Ovary (tissue), 3 donors: ENCODE measurements around the gene SLC22A6.

Experiments used
- CTCF ChIP-seq, 3 donors: fragments of 450-650 bp in 2 of 3; fragments of 200-600 bp in 1 of 3; IDR thresholded peaks; one replicate each; pipeline versions ENCODE4 v1.5.1 to v1.8.0; 2016 to 2022; ENCODE audit warnings: antibody characterized with exemption in 3 of 3, mild to moderate bottlenecking in 1 of 3
- POLR2A ChIP-seq: fragments of 450-650 bp; IDR thresholded peaks from one replicate; pipeline ENCODE4 v1.6.1; 2017; ENCODE audit warnings: antibody characterized with exemption, mild to moderate bottlenecking, moderate library complexity
- donor health status: DM: no; HTN: no; CAD: no.

DNA sequence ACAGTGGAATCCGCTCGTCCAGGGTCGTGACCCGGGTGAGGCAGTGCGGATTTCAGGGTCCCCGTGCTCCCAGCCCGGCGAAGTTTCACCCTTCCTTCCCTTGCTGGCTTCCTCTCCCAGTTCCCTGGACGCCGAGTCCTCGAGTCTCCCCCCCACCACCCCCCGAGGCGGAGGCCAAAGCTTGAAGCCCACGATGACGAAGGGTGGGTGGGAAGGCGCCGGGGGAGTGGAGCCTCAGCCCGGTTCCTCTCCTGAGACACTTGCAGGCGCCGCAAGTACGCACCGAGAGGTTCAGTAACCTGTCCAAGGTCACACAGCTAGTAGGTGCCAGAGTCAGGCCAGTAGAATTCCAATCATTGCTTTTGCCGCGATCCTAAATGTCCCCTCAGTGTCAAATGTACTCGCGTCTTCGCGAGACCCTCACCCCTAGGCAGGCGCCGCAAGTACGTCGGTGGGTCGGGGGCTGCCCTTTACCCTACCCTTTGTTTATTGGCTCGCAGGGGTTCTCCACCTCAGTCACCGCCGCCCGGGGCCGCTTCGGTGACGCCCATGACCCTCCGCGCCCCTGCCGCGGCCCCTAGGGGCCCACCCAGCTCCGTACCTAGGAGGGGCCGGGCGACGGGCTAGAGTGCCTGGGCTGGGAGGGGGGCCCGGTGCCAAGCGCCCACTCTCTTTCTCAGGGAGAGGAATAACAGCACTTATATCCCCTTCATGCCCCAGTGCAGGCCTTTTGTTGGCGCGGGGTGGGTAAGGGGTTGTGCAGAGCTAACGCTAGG lies 57.9 kb downstream of the SLC22A6 start:
- TF ChIP-seq CTCF (IDR thresholded peaks at IDR 0.05) (no peak), POLR2A (no peak)
